Thoracic aorta (tissue), 2 donors: ENCODE data around the gene SNED1. TPM values are rescaled to one million over a fixed set of nuclear protein-coding genes. Genes with fewer than 3 reads are reported as not detected.

ENCODE experiments used
- ATAC-seq: fragments of 150-250 bp; one replicate; pipeline ENCODE4 v1.8.0; 2017; ENCODE audit warnings: low read depth; ENCODE audit not compliant: insufficient number of reproducible peaks, low FRiP score
- DNase-seq: peaks from one replicate; pipeline ENCODE4 v3.0.0-alpha.2; 2020; ENCODE audit warnings: low spot score
- H3K27ac ChIP-seq, 2 donors: fragments of 200-600 bp; sonication (generic); 1 replicate in 1 of 2; 2 replicates in 1 of 2; pipeline ENCODE4 v1.5.1; 2016; ENCODE audit warnings: mild to moderate bottlenecking in 2 of 2, moderate library complexity in 2 of 2
- H3K27me3 ChIP-seq: fragments of 200-600 bp; sonication (generic); replicated peaks from 2 replicates; pipeline ENCODE4 v1.6.0; 2016; ENCODE audit warnings: mild to moderate bottlenecking; ENCODE audit not compliant: insufficient read depth
- H3K36me3 ChIP-seq: fragments of 200-600 bp; sonication (generic); one replicate; pipeline ENCODE4 v1.5.1; 2016
- H3K4me1 ChIP-seq, 2 donors: fragments of 200-600 bp; sonication (generic); 1 replicate in 1 of 2; 2 replicates in 1 of 2; pipeline versions ENCODE4 v1.5.1 to v1.6.0; 2016; ENCODE audit warnings: low read depth in 2 of 2, mild to moderate bottlenecking in 1 of 2; ENCODE audit not compliant: control insufficient read depth in 1 of 2
- H3K4me3 ChIP-seq: fragments of 200-600 bp; sonication (generic); 2 replicates; pipeline ENCODE4 v1.5.1; 2016; ENCODE audit warnings: mild to moderate bottlenecking
- H3K9me3 ChIP-seq: fragments of 200-600 bp; sonication (generic); 2 replicates; pipeline ENCODE4 v1.5.1; 2016
- CTCF ChIP-seq: fragments of 200-600 bp; sonication (generic); IDR thresholded peaks from one replicate; pipeline ENCODE4 v1.5.1; 2019; ENCODE audit warnings: antibody characterized with exemption
- total RNA-seq, 2 donors: library from RNA; depleted of rRNA; stranded (reverse); fragments of >200 nt; gene quantifications; one replicate each; pipeline versions ENCODE4 v1.1.0 to v1.2.3, GENCODE V29; 2016

The SNED1 gene
- total RNA-seq, 2 donors from 2014 or later: 133 to 206 TPM

- Histone ChIP-seq H3K27ac (no peak overlapping the region), H3K36me3 (no peaks in the 10 kb centered on the region), H3K9me3 (no peaks in the 10 kb centered on the region), H3K4me1 (peaks cover 17 to 31% of the 10 kb centered on the region in 2 donors), H3K27me3 (no peaks in the 10 kb centered on the region), H3K4me3 (no peak overlapping the region)
- ATAC-seq: no peak
- no peak for DNase-seq
- TF ChIP-seq CTCF: no peak
Observed at GRCh38 chr2:241011751-241012510, 13.5 kb downstream of the SNED1 start.

GRCh38 chr2:241014224-241014623, 15.8 kb downstream of the SNED1 start:
- H3K27ac ChIP-seq: no peak overlapping the region
- H3K4me3 ChIP-seq: no peak overlapping the region
- DNase-seq: no peak
- no peaks in the 10 kb centered on the region for H3K27me3 ChIP-seq
- H3K36me3 ChIP-seq: peaks cover 6% of the 10 kb centered on the region
- TF ChIP-seq CTCF: no peak
- H3K9me3 ChIP-seq: no peaks in the 10 kb centered on the region
- H3K4me1 ChIP-seq: peaks cover 15 to 17% of the 10 kb centered on the region in 2 donors
- no peak for ATAC-seq

GRCh38 chr2:241014764-241015163, 16.3 kb downstream of the SNED1 start:
- ATAC-seq: no peak
- no peak for DNase-seq
- TF ChIP-seq CTCF: no peak

GRCh38 chr2:241015439-241015838, 17.0 kb downstream of the SNED1 start:
- no peak for TF ChIP-seq CTCF

More at GRCh38 chr2:241014764-241015163, 16.3 kb downstream of the SNED1 start:
- peaks cover 9% of the 10 kb centered on the region for H3K36me3 ChIP-seq
- no peak overlapping the region for H3K4me3 ChIP-seq
- H3K9me3 ChIP-seq: no peaks in the 10 kb centered on the region
- H3K4me1 ChIP-seq: peaks cover 10 to 11% of the 10 kb centered on the region in 2 donors
- no peaks in the 10 kb centered on the region for H3K27me3 ChIP-seq
- H3K27ac ChIP-seq: no peak overlapping the region

GRCh38 chr2:241017228-241017940, 19.0 kb downstream of the SNED1 start:
- no peak for DNase-seq
- TF ChIP-seq CTCF: no peak
- Histone ChIP-seq H3K27ac (no peak overlapping the region), H3K36me3 (peaks cover 15% of the 10 kb centered on the region), H3K4me1 (no peaks in the 10 kb centered on the region), H3K9me3 (no peaks in the 10 kb centered on the region), H3K27me3 (no peaks in the 10 kb centered on the region), H3K4me3 (no peak overlapping the region)
- ATAC-seq: no peak

More at GRCh38 chr2:241015439-241015838, 17.0 kb downstream of the SNED1 start:
- Histone ChIP-seq H3K27ac (no peak overlapping the region), H3K9me3 (no peaks in the 10 kb centered on the region), H3K4me3 (no peak overlapping the region), H3K36me3 (peaks cover 15% of the 10 kb centered on the region), H3K27me3 (no peaks in the 10 kb centered on the region), H3K4me1 (peaks cover 3 to 4% of the 10 kb centered on the region in 2 donors)
- DNase-seq: no peak
- ATAC-seq: no peak
